ENCODE results near the gene IL17RA.

IL17RA gene

GRCh38 chr22:17121233-17122195, 36.7 kb downstream of the IL17RA start, which contains the start of gene TMEM121B:
Gene TMEM121B, minus strand, starts transcription at chr22:17121360. Its CDS starts 233 bp downstream, at chr22:17121127.
- TF ChIP-seq, protein P1, sequence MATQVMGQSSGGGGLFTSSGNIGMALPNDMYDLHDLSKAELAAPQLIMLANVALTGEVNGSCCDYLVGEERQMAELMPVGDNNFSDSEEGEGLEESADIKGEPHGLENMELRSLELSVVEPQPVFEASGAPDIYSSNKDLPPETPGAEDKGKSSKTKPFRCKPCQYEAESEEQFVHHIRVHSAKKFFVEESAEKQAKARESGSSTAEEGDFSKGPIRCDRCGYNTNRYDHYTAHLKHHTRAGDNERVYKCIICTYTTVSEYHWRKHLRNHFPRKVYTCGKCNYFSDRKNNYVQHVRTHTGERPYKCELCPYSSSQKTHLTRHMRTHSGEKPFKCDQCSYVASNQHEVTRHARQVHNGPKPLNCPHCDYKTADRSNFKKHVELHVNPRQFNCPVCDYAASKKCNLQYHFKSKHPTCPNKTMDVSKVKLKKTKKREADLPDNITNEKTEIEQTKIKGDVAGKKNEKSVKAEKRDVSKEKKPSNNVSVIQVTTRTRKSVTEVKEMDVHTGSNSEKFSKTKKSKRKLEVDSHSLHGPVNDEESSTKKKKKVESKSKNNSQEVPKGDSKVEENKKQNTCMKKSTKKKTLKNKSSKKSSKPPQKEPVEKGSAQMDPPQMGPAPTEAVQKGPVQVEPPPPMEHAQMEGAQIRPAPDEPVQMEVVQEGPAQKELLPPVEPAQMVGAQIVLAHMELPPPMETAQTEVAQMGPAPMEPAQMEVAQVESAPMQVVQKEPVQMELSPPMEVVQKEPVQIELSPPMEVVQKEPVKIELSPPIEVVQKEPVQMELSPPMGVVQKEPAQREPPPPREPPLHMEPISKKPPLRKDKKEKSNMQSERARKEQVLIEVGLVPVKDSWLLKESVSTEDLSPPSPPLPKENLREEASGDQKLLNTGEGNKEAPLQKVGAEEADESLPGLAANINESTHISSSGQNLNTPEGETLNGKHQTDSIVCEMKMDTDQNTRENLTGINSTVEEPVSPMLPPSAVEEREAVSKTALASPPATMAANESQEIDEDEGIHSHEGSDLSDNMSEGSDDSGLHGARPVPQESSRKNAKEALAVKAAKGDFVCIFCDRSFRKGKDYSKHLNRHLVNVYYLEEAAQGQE (IDR thresholded peaks at IDR 0.05; ENCODE audit: insufficient read depth in 1 of 2, low read depth in 2 of 2, low read length in 2 of 2): no peak; a peak in 1 of 4 replicates
- TF ChIP-seq FOXP2 (optimal IDR thresholded peaks at IDR 0.05; ENCODE audit: borderline replicate concordance, extremely low read depth, extremely low read length, insufficient read depth): peak; percentile 19

GRCh38 chr22:17130199-17130598, 45.4 kb downstream of the IL17RA start:
- TF ChIP-seq POLR2AphosphoS5 (IDR thresholded peaks at IDR 0.05; ENCODE audit: low read depth, low read length): no peak
- no peak for TF ChIP-seq SIN3A (IDR thresholded peaks at IDR 0.05; ENCODE audit: borderline replicate concordance, insufficient read depth, low read length)
- TF ChIP-seq TAF1 (IDR thresholded peaks at IDR 0.05; ENCODE audit: borderline replicate concordance, insufficient read depth, low read length): no peak
- no peak for TF ChIP-seq FOXP2 (optimal IDR thresholded peaks at IDR 0.05; ENCODE audit: borderline replicate concordance, extremely low read depth, extremely low read length, insufficient read depth)
- TF ChIP-seq, protein P1 (IDR thresholded peaks at IDR 0.05; ENCODE audit: insufficient read depth in 1 of 2, low read depth in 2 of 2, low read length in 2 of 2): no peak

- no peak for TF ChIP-seq TAF1 (IDR thresholded peaks at IDR 0.05; ENCODE audit: borderline replicate concordance, insufficient read depth, low read length)
- TF ChIP-seq FOXP2 (optimal IDR thresholded peaks at IDR 0.05; ENCODE audit: borderline replicate concordance, extremely low read depth, extremely low read length, insufficient read depth): no peak
- no peak for TF ChIP-seq POLR2AphosphoS5 (IDR thresholded peaks at IDR 0.05; ENCODE audit: low read depth, low read length)
- TF ChIP-seq, protein P1 (IDR thresholded peaks at IDR 0.05; ENCODE audit: insufficient read depth in 1 of 2, low read depth in 2 of 2, low read length in 2 of 2): no peak
- TF ChIP-seq SIN3A (IDR thresholded peaks at IDR 0.05; ENCODE audit: borderline replicate concordance, insufficient read depth, low read length): no peak
Measured at GRCh38 chr22:17131686-17132085, 46.9 kb downstream of the IL17RA start.

GRCh38 chr22:17132112-17132511, 47.3 kb downstream of the IL17RA start:
- TF ChIP-seq FOXP2 (optimal IDR thresholded peaks at IDR 0.05; ENCODE audit: borderline replicate concordance, extremely low read depth, extremely low read length, insufficient read depth): no peak
- TF ChIP-seq SIN3A (IDR thresholded peaks at IDR 0.05; ENCODE audit: borderline replicate concordance, insufficient read depth, low read length): no peak
- TF ChIP-seq TAF1 (IDR thresholded peaks at IDR 0.05; ENCODE audit: borderline replicate concordance, insufficient read depth, low read length): no peak
- TF ChIP-seq POLR2AphosphoS5 (IDR thresholded peaks at IDR 0.05; ENCODE audit: low read depth, low read length): no peak
- TF ChIP-seq, protein P1 (IDR thresholded peaks at IDR 0.05; ENCODE audit: insufficient read depth in 1 of 2, low read depth in 2 of 2, low read length in 2 of 2): no peak
